HG02852 (cell line): Measurements from ENCODE around the gene LRRC2.
"Not testable (repeated sequence)": the region's sequence is repeated elsewhere in the genome, so short reads cannot be mapped to it uniquely, and the experiment has no call there.

Experiments used
- ATAC-seq: cut with Tn5 transposase; IDR thresholded peaks from one replicate; pipeline ENCODE4 v1.9.1; 2021; ENCODE audit warnings: mild to moderate bottlenecking, moderate library complexity; ENCODE audit not compliant: unreplicated experiment

The LRRC2 gene

GRCh38 chr3:46536758-46537157, 29.3 kb downstream of the LRRC2 start:
- ATAC-seq: no peak

- ATAC-seq: no peak
These were observed 30.4 kb downstream of the LRRC2 start for GRCh38 chr3:46535746-46536145.

GRCh38 chr3:46533091-46533490, 33.0 kb downstream of the LRRC2 start:
- no peak for ATAC-seq

- no peak for ATAC-seq
These were observed 38.9 kb downstream of the LRRC2 start for GRCh38 chr3:46527239-46527638.

GRCh38 chr3:46524832-46525231, 41.3 kb downstream of the LRRC2 start:
- ATAC-seq: no peak

GRCh38 chr3:46524008-46524407, 42.1 kb downstream of the LRRC2 start:
- ATAC-seq: no peak

- ATAC-seq: no peak
These were observed 42.5 kb downstream of the LRRC2 start for GRCh38 chr3:46523556-46523955.

GRCh38 chr3:46522201-46522600, 43.9 kb downstream of the LRRC2 start:
- ATAC-seq: not testable (repeated sequence)

- no peak for ATAC-seq
These were observed 45.0 kb downstream of the LRRC2 start for GRCh38 chr3:46521096-46521495.

GRCh38 chr3:46520531-46520930, 45.6 kb downstream of the LRRC2 start:
- ATAC-seq: no peak

GRCh38 chr3:46519952-46520351, 46.1 kb downstream of the LRRC2 start:
- ATAC-seq: no peak

GRCh38 chr3:46517784-46518181, 48.3 kb downstream of the LRRC2 start:
- no peak for ATAC-seq

GRCh38 chr3:46517016-46517783, 48.9 kb downstream of the LRRC2 start:
- no peak for ATAC-seq

- ATAC-seq: no peak
These were observed 49.6 kb downstream of the LRRC2 start for GRCh38 chr3:46516521-46516920.

GRCh38 chr3:46512191-46512749, 53.8 kb downstream of the LRRC2 start:
- ATAC-seq: no peak

- ATAC-seq: no peak
These were observed 56.4 kb downstream of the LRRC2 start for GRCh38 chr3:46509661-46510187.

- no peak for ATAC-seq
These were observed 57.1 kb downstream of the LRRC2 start for GRCh38 chr3:46508850-46509591.

GRCh38 chr3:46506526-46506925, 59.6 kb downstream of the LRRC2 start:
- ATAC-seq: no peak

GRCh38 chr3:46505953-46506352, 60.1 kb downstream of the LRRC2 start:
- ATAC-seq: no peak

- ATAC-seq: no peak
These were observed 61.3 kb downstream of the LRRC2 start for GRCh38 chr3:46504789-46505188.

GRCh38 chr3:46503200-46503874, 62.8 kb downstream of the LRRC2 start:
- no peak for ATAC-seq
